ENCODE data around the gene PYM1.

The PYM1 gene

GRCh38 chr12:55955800-55956508 is 28.3 kb upstream of the PYM1 start:
- no peak overlapping the region for H3K27ac ChIP-seq
- TF ChIP-seq, protein P1, sequence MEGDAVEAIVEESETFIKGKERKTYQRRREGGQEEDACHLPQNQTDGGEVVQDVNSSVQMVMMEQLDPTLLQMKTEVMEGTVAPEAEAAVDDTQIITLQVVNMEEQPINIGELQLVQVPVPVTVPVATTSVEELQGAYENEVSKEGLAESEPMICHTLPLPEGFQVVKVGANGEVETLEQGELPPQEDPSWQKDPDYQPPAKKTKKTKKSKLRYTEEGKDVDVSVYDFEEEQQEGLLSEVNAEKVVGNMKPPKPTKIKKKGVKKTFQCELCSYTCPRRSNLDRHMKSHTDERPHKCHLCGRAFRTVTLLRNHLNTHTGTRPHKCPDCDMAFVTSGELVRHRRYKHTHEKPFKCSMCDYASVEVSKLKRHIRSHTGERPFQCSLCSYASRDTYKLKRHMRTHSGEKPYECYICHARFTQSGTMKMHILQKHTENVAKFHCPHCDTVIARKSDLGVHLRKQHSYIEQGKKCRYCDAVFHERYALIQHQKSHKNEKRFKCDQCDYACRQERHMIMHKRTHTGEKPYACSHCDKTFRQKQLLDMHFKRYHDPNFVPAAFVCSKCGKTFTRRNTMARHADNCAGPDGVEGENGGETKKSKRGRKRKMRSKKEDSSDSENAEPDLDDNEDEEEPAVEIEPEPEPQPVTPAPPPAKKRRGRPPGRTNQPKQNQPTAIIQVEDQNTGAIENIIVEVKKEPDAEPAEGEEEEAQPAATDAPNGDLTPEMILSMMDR (conservative IDR thresholded peaks at IDR 0.05): peak; percentile 29; the same call in 1 of the 2 replicates

- TF ChIP-seq, protein P1 (conservative IDR thresholded peaks at IDR 0.05): no peak
- no peak overlapping the region for H3K27ac ChIP-seq
These were observed 27.6 kb upstream of the PYM1 start for GRCh38 chr12:55955344-55955743.

GRCh38 chr12:55946553-55946952 is 18.9 kb upstream of the PYM1 start:
- H3K27ac ChIP-seq: no peak overlapping the region
- TF ChIP-seq, protein P1 (conservative IDR thresholded peaks at IDR 0.05): no peak

GRCh38 chr12:55942577-55943136 is 15.0 kb upstream of the PYM1 start:
- TF ChIP-seq, protein P1 (conservative IDR thresholded peaks at IDR 0.05): no peak
- H3K27ac ChIP-seq: no peak overlapping the region

DNA sequence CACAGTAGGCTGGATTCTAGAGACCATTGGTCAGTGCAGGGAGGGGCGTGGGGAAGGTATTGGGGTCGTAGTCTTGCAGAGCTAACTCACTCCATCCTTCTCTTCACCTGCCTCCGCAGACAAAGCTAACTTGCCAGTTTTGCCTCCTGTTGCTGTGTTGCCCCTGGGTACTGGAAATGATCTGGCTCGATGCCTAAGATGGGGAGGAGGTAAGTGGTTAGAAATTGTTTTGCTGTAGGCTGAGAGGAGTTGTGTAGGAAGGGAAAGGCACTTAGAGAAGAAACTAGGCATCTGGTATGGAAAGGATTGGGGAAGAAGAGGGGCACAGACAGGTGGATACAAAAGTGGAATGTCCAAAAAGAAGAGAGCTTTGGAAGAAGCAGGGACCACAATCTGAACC is 14.4 kb upstream of the PYM1 start:
- H3K27ac ChIP-seq: no peak overlapping the region
- TF ChIP-seq, protein P1 (conservative IDR thresholded peaks at IDR 0.05): no peak

DNA sequence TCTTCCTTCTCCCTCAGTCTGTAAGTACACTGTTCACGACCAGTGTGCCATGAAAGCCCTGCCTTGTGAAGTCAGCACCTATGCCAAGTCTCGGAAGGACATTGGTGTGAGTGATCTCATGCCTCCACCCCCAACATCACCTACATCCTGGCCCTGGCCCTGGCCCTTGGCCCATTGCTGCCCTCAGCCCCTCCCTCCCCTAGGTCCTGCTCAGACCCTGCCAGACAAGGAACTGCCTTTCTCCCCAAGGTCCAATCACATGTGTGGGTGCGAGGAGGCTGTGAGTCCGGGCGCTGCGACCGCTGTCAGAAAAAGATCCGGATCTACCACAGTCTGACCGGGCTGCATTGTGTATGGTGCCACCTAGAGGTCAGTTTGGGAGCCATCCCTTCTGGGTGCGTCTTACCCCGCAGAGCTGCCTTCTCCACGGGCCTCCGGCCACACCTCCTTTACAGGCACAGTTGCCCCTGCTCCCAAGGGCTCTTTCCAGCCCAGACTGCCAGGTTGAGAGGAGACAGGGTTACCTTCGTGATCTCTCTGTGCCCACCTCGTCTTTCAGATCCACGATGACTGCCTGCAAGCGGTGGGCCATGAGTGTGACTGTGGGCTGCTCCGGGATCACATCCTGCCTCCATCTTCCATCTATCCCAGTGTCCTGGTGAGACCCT is 12.5 kb upstream of the PYM1 start:
- H3K27ac ChIP-seq: peak overlapping the region; percentile 55

More for the DNA sequence above, 12.5 kb upstream of the PYM1 start:
- TF ChIP-seq, protein P1 (conservative IDR thresholded peaks at IDR 0.05): peak; percentile 99
